ENCODE data around the gene TRMT13.

DNA sequence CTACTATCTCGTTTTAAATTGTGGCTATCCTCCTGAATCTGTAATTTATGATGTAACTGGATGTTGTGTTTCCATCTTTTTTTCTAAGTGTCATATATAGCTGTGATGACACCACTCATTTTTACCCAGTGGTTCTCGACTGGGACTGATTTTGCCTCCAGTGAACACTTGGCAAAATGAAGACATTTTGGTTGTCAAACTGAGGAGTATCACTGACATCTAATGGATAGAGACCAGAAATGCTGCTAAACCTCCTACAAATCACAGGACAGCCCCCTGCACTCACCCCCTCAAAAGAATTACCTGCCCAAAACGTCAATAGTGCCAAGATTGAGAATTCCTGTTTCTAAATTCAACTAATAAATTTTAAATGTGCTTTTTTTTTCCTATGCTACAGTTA, 1.9 kb downstream of the TRMT13 start:
- TF ChIP-seq POLR2AphosphoS5 (IDR thresholded peaks at IDR 0.05) (no peak), CTCF (IDR thresholded peaks at IDR 0.05) (no peak), POLR2A (IDR thresholded peaks at IDR 0.05; ENCODE audit: low read depth) (no peak), EP300 (IDR thresholded peaks at IDR 0.05) (no peak)

Measured in esophagus muscularis mucosa (tissue), 4 donors.